Measurements from ENCODE around the gene MYL1.

MYL1 gene

GRCh38 chr2:210315015-210315788 is at the start of gene MYL1:
TSS of gene MYL1 (minus strand) at chr2:210315174. CDS start at chr2:210315042, 132 bp downstream.
- DNase-seq = no peak

GRCh38 chr2:210363876-210364275 is 48.9 kb upstream of the MYL1 start:
- DNase-seq = no peak

GRCh38 chr2:210363261-210363660 is 48.3 kb upstream of the MYL1 start:
- DNase-seq = no peak

GRCh38 chr2:210360412-210360811 is 45.4 kb upstream of the MYL1 start:
- DNase-seq = no peak

- DNase-seq = no peak
These were observed 42.0 kb upstream of the MYL1 start for GRCh38 chr2:210356944-210357343.

GRCh38 chr2:210337159-210337558 is 22.2 kb upstream of the MYL1 start:
- no peak for DNase-seq

GRCh38 chr2:210324906-210325305 is 9.9 kb upstream of the MYL1 start:
- no peak for DNase-seq

- no peak for DNase-seq
These were observed 9.5 kb upstream of the MYL1 start for GRCh38 chr2:210324458-210324857.

- DNase-seq = no peak
These were observed 8.0 kb upstream of the MYL1 start for GRCh38 chr2:210323003-210323402.

GRCh38 chr2:210318891-210319290 is 3.9 kb upstream of the MYL1 start:
- DNase-seq = no peak

GRCh38 chr2:210318486-210318885 is 3.5 kb upstream of the MYL1 start:
- no peak for DNase-seq

- DNase-seq = no peak
These were observed 4.4 kb downstream of the MYL1 start for GRCh38 chr2:210310550-210310949.

- DNase-seq = no peak
These were observed 5.3 kb downstream of the MYL1 start for GRCh38 chr2:210309548-210310233.

GRCh38 chr2:210303498-210303897 is 11.5 kb downstream of the MYL1 start:
- DNase-seq = no peak

- DNase-seq = no peak
These were observed 12.6 kb downstream of the MYL1 start for GRCh38 chr2:210302326-210302725.

GRCh38 chr2:210299866-210300373 is 15.1 kb downstream of the MYL1 start:
- DNase-seq = no peak

GRCh38 chr2:210288408-210288807 is 26.6 kb downstream of the MYL1 start:
- no peak for DNase-seq

- no peak for DNase-seq
These were observed 27.7 kb downstream of the MYL1 start for GRCh38 chr2:210287301-210287700.

- DNase-seq = no peak
These were observed 28.8 kb downstream of the MYL1 start for GRCh38 chr2:210286123-210286680.

GRCh38 chr2:210277133-210277532 is 37.8 kb downstream of the MYL1 start:
- DNase-seq = no peak

- no peak for DNase-seq
These were observed 43.7 kb downstream of the MYL1 start for GRCh38 chr2:210271300-210271699.

- DNase-seq = no peak
These were observed 45.8 kb downstream of the MYL1 start for GRCh38 chr2:210269148-210269547.

- no peak for DNase-seq
These were observed 46.7 kb downstream of the MYL1 start for GRCh38 chr2:210268281-210268680.

GRCh38 chr2:210267698-210268097 is 47.3 kb downstream of the MYL1 start:
- DNase-seq = no peak
